Prostate gland (tissue), 2 donors: Measurements from ENCODE around the gene SMARCE1.

Source experiments
- POLR2A ChIP-seq: fragments of 450-650 bp; IDR thresholded peaks from one replicate; pipeline ENCODE4 v1.6.1; 2016; ENCODE audit warnings: antibody characterized with exemption, mild to moderate bottlenecking
- TF ChIP-seq, protein P1 (sequence below), 4 experiments: fragments of 200-600 bp in 2 of 4; fragments of 450-650 bp in 2 of 4; sonication (generic) in 2 of 4; IDR thresholded peaks; 1 replicate in 3 of 4; 2 replicates in 1 of 4; pipeline ENCODE4 v1.5.1; 2016 to 2019; ENCODE audit warnings: antibody characterized with exemption in 4 of 4, mild to moderate bottlenecking in 2 of 4, moderate library complexity in 2 of 4

- TF ChIP-seq, protein P1, sequence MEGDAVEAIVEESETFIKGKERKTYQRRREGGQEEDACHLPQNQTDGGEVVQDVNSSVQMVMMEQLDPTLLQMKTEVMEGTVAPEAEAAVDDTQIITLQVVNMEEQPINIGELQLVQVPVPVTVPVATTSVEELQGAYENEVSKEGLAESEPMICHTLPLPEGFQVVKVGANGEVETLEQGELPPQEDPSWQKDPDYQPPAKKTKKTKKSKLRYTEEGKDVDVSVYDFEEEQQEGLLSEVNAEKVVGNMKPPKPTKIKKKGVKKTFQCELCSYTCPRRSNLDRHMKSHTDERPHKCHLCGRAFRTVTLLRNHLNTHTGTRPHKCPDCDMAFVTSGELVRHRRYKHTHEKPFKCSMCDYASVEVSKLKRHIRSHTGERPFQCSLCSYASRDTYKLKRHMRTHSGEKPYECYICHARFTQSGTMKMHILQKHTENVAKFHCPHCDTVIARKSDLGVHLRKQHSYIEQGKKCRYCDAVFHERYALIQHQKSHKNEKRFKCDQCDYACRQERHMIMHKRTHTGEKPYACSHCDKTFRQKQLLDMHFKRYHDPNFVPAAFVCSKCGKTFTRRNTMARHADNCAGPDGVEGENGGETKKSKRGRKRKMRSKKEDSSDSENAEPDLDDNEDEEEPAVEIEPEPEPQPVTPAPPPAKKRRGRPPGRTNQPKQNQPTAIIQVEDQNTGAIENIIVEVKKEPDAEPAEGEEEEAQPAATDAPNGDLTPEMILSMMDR (IDR thresholded peaks at IDR 0.05), result no peak
- no peak for TF ChIP-seq POLR2A
These were observed 37.3 kb downstream of the SMARCE1 start for GRCh38 chr17:40610359-40610758.
